ENCODE data around the gene ARL14.

ARL14 gene

GRCh38 chr3:160691151-160691550, 14.2 kb downstream of the ARL14 start:
- no peak for TF ChIP-seq CTCF (IDR thresholded peaks at IDR 0.05; ENCODE audit: insufficient read depth, low read length, poor library complexity, severe bottlenecking)
- Histone ChIP-seq H3K4me3 (replicated peaks; ENCODE audit: low read depth, low read length) (no peak overlapping the region), H3K27me3 (replicated peaks; ENCODE audit: control insufficient read depth, insufficient read depth, low read length) (no peaks in the 10 kb centered on the region), H3K36me3 (ENCODE audit: control insufficient read depth, insufficient read depth, low read length) (no peaks in the 10 kb centered on the region)
- no peak for DNase-seq (ENCODE audit: extremely low read depth, insufficient read length)

- H3K4me3 ChIP-seq (replicated peaks; ENCODE audit: low read depth, low read length) = no peak overlapping the region
- no peak for TF ChIP-seq CTCF (IDR thresholded peaks at IDR 0.05; ENCODE audit: insufficient read depth, low read length, poor library complexity, severe bottlenecking)
- no peaks in the 10 kb centered on the region for H3K36me3 ChIP-seq (ENCODE audit: control insufficient read depth, insufficient read depth, low read length)
- H3K27me3 ChIP-seq (replicated peaks; ENCODE audit: control insufficient read depth, insufficient read depth, low read length) = no peaks in the 10 kb centered on the region
- no peak for DNase-seq (ENCODE audit: extremely low read depth, insufficient read length)
Observed at GRCh38 chr3:160691962-160692361, 15.0 kb downstream of the ARL14 start.

- no peak for TF ChIP-seq CTCF (IDR thresholded peaks at IDR 0.05; ENCODE audit: insufficient read depth, low read length, poor library complexity, severe bottlenecking)
- H3K4me3 ChIP-seq (replicated peaks; ENCODE audit: low read depth, low read length) = no peak overlapping the region
Observed at GRCh38 chr3:160693191-160693590, 16.2 kb downstream of the ARL14 start.

GRCh38 chr3:160694345-160694744, 17.4 kb downstream of the ARL14 start:
- TF ChIP-seq CTCF (IDR thresholded peaks at IDR 0.05; ENCODE audit: insufficient read depth, low read length, poor library complexity, severe bottlenecking) = no peak
- no peaks in the 10 kb centered on the region for H3K36me3 ChIP-seq (ENCODE audit: control insufficient read depth, insufficient read depth, low read length)
- H3K27me3 ChIP-seq (replicated peaks; ENCODE audit: control insufficient read depth, insufficient read depth, low read length) = no peaks in the 10 kb centered on the region
- no peak overlapping the region for H3K4me3 ChIP-seq (replicated peaks; ENCODE audit: low read depth, low read length)
- no peak for DNase-seq (ENCODE audit: extremely low read depth, insufficient read length)

More at GRCh38 chr3:160693191-160693590, 16.2 kb downstream of the ARL14 start:
- Histone ChIP-seq H3K36me3 (ENCODE audit: control insufficient read depth, insufficient read depth, low read length) (no peaks in the 10 kb centered on the region), H3K27me3 (replicated peaks; ENCODE audit: control insufficient read depth, insufficient read depth, low read length) (no peaks in the 10 kb centered on the region)
- DNase-seq (ENCODE audit: extremely low read depth, insufficient read length) = no peak

- no peaks in the 10 kb centered on the region for H3K36me3 ChIP-seq (ENCODE audit: control insufficient read depth, insufficient read depth, low read length)
- no peaks in the 10 kb centered on the region for H3K27me3 ChIP-seq (replicated peaks; ENCODE audit: control insufficient read depth, insufficient read depth, low read length)
- H3K4me3 ChIP-seq (replicated peaks; ENCODE audit: low read depth, low read length) = no peak overlapping the region
- no peak for DNase-seq (ENCODE audit: extremely low read depth, insufficient read length)
- no peak for TF ChIP-seq CTCF (IDR thresholded peaks at IDR 0.05; ENCODE audit: insufficient read depth, low read length, poor library complexity, severe bottlenecking)
Observed at GRCh38 chr3:160695003-160695402, 18.0 kb downstream of the ARL14 start.

- Histone ChIP-seq H3K4me3 (replicated peaks; ENCODE audit: low read depth, low read length) (no peak overlapping the region), H3K36me3 (ENCODE audit: control insufficient read depth, insufficient read depth, low read length) (no peaks in the 10 kb centered on the region), H3K27me3 (replicated peaks; ENCODE audit: control insufficient read depth, insufficient read depth, low read length) (no peaks in the 10 kb centered on the region)
- no peak for TF ChIP-seq CTCF (IDR thresholded peaks at IDR 0.05; ENCODE audit: insufficient read depth, low read length, poor library complexity, severe bottlenecking)
- DNase-seq (ENCODE audit: extremely low read depth, insufficient read length) = no peak
Observed at GRCh38 chr3:160695915-160696327, 19.0 kb downstream of the ARL14 start.
